Activated CD8-positive, alpha-beta memory T cell treated with anti-CD3 and anti-CD28 coated beads, Interleukin-2, amount 50 U/mL, for 48 hours (primary cell): ENCODE data around the gene MED29.

Source experiments
- DNase-seq: peaks from one replicate; pipeline ENCODE4 v3.0.0-alpha.2; 2020

MED29 gene

DNA sequence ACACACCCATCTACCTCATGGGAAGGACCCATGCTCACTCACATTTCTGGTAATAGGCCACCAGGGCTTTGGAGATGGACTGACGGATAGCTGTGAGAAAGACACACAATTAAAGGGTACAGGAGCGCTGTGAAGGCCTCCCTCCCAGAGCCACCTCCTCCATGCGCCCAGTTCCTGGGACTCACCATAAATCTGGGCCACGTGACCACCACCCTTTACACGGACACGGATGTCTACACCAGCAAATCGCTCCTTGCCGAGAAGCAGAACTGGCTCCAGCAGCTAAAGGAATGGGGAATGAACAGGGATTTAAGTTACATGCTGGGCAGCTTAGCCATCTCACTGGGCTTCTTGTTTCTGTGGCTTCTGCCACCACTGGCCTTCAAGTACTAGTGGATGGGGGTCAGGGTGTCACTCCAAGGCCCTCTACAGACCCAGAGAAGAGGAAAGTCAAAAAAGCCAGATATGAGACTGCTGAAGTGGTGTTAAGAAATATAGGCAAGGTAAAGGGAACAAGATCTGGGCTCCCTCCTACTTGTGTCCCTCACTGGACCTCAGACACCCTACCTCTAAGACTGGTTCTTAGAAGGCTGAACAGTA is 42.4 kb downstream of the MED29 start:
- DNase-seq = no peak

DNA sequence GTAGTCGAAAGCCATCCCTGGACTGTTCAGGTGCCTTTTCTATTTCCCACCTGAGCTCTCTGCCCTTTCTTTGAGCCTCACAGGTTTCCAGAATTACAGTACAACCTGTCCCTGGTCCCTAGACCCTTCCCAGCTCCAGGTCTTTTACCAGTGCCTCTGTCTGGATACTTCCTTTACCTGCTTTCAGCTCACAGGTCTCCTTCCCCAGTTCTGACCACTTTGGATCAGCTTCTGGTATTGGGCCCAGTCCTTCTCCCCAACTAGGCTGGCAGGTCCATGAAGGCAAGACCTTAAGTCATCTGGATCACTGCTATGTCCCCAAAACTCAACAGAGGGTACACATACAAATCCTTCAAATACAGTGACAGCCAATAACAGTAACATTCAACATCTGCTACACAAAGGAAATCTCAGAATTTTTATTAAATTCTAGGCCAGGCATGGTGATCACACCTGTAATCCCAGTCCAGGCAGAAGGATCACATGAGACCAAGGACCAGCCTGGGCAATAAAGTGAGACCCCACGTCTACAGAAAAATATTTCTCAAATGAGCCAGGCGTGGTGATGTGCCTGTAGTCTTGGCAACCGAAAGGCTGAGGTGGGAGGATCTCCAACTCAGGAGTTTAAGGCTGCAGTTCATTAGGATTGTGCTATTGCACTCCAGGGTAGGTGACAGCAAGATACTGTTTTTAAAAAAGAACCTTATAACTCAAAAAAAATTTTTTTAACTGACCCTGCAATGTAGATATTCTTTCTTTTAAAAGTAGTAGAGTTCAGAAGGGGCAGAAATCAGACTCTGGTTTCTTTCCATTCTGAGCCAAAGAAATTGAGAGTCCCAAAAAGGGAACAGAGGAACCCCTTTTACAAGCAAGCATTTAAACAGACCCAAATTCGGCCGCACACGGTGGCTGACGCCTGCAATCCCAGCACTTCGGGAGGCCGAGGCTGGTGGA is 43.2 kb downstream of the MED29 start:
- no peak for DNase-seq

DNA sequence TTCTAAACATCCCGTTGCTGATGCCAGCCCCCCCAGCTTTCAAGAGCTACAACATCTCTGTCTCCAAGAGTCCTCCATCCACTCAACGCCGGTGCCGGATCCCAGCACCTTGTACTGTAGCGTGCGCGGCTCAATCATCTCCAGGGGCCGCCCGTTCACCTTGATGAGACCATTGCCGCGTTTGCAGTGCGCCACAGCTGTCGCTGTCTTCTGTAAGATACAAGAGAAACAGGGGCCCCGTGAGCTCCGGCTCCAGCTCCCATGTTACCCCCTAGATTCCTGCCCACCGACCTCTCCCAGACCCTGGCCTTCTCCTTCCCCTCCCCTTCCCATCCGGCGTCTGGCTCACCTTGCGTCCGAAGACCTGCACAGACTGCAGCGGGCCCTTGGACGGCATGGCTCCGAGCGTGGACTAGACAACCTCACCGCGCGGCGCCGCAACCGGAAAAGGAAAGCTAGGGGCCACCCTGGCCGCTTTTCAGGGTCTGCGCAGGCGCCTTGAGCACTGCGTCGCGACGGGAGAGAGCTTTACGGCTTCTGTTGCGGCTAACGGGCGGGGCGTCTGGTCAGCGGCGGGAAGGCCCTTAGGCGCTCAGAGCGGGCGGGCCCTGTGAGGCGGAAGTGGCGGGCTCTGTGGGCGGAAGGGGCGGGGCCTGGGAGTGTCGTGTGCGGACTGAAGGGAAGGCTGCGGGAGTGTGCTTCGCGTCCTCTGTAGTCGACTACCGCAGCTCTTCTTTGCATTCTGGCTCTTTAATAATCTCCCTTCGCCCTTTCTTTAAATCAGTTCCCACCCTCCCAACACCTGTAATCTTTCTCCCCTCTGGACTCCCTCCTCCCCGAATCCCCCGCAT is 44.5 kb downstream of the MED29 start, which contains the start of gene RPS16:
Gene RPS16, minus strand, starts transcription at position 451 of the 851 bp plus-strand sequence. Its CDS starts 54 bp downstream, at position 397.
- DNase-seq = peak; percentile 99

DNA sequence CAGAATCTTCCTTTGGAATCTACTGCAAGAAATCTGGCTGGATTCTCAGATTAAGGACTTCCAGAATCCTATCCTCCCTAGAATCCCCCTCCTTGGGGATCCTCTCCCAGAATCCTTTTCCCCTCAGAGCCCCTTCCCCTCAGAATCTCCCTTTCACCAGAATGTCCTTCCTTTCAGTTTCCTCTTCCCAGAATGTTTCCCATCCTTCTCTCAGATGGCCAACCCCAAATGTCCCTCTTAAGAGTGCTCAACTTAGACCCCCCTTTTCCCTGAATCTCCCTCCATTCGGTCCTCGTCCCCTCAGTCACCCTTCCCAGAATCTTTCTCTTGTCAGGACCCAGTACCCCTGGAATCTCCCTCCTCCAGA is 45.2 kb downstream of the MED29 start:
- DNase-seq = no peak

DNA sequence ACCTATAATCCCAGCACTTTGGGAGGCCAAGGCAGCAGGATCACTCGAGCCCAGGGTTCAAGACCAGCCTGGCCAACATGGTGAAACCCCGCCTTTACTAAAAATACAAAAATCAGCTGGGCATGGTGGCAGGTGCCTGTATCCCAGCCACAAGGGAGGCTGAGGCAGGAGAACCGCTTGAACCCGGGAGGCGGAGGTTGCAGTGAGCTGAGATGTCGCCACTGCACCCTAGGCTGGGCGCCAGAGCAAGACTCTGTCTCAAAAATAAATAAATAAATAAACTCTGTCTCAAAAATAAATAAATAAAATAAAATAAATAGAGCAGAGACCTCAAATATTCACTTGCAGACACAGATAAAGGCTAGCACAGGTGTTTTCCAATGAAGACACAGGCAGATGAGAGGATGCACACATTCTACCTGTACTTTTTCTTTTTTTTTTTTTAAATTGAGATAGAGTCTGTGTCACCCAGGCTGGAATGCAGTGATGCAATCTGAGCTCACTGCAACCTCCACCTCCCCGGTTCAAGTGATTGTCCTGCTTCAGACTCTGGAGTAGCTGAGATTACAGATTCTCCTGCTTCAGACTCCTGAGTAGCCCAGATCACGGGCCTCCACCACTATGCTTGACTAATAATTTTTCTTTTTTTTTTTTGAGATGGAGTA is 47.2 kb downstream of the MED29 start:
- DNase-seq = no peak

DNA sequence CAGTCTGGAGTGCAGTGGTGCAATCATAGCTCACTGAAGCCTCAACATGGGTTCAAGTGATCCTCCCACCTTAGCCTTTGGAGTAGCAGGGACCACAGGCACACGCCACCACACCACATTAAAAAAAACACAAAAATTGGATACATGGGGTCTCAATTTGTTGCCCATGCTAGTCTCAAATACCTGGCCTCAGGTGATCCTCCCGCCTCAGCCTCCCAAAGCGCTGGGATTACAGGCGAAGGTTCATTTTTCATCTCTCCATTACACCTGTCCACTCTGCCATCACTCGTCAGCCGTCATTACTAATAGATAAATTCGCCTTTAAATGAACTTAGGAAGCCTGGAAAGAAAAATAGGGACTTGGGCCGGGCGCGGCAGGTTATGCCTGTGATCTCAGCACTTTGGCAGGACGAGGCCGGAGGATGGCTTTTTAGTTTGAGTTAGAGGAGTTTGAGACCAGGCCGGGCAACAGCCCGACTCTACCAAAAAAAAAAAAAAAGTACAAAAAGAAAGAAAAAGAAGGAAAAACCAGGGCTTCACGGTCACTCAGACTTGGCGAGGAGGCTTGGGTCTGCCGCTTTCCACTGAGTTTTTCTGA is 53.5 kb downstream of the MED29 start:
- DNase-seq = no peak

DNA sequence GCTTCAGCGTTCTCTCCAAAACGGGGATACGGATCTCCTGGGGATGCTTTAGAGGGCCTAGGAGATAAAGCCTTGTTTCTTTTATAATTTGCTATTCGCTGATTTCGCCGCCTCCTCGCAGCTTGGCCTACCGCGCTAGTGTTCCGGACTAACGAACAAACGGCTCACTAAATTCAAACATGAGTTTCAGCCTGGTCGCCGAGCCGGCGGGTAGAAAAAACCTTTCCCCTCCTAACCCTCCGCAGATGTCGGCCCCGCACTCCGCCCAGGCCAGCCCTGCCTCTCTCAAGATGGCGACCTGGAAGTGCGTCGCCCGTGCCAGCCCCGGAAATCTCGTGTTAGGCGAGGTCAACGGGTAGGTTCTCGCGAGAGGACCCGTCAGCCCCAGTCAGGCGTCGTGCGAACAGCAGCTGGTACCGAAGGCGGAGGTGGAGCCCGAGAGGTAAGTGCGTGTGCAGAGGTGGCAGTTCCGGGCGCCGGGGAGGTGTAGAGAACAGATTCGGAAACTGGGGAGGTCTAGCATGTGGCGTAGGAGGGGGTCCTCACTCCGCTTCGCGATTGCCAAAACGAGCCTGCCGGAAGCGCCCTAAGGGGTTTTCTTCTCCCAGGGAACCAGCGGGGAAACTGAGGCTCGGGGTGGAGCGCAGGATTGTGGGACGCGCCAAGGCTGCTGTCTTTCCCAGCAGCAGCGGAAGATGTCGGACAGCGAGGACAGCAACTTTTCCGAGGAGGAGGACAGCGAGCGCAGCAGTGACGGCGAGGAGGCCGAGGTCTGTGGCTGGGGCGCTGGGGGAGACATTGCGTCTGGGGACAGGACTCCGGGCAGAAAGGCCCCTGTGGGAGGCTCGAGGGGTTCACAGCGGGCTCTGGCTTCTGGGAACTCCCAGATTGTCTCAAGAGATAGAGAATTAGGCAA is 54.3 kb downstream of the MED29 start, which contains the start of gene SUPT5H:
Gene SUPT5H, plus strand, starts transcription at position 387 of the 916 bp plus-strand sequence. Its CDS starts 309 bp downstream, at position 696.
- peak; percentile 96 for DNase-seq

DNA sequence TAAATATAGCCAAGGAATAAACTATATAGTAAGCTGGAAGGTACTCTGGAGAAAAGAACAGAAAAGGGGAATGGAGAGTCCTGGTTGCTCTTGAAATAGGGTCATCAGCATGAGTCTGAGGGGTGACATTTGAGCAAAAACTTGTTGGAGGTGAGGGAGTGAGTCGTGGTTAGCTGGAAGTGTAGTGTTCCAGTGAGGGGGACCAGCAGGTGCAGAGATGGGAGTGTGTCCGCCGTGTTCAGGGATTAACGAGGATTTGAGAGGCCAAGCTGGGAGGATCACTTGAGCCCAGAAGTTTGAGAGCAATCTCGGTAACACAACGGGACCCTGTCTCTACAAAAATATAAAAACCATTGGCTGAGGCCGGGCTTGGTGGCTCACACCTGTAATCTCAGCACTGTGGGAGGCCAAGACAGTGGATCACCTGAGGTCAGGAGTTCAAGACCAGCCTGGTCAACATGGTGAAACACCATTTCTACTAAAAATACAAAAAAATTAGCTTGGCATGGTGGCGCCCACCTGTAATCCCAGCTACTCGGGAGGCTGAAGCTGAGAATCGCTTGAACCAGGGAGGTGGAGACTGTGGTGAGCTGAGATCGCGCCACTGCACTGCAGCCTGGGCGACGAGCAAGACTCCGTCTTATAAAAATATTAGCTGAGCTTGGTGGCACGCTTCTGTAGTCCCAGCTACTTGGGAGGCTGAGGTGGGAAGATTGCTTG is 55.3 kb downstream of the MED29 start:
- no peak for DNase-seq

DNA sequence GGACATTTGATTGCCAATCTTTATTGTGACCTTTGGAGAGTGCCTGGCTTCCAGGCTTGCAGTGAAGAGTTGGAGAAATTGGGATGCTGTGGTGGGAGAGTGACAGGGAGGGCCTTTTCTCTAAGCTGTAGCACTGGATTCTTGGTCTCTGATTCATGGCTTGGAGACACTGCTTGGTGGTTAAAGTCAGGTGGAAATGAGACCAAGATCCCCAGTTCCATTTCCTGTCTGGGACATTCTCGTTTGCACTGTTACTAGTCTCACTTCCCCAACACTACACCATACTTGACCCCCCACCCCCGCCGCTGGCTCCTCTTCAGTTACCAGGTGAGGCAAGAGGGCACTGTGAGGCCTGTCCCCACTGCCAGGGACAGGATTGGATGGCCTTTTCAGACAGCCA is 57.1 kb downstream of the MED29 start:
- no peak for DNase-seq

DNA sequence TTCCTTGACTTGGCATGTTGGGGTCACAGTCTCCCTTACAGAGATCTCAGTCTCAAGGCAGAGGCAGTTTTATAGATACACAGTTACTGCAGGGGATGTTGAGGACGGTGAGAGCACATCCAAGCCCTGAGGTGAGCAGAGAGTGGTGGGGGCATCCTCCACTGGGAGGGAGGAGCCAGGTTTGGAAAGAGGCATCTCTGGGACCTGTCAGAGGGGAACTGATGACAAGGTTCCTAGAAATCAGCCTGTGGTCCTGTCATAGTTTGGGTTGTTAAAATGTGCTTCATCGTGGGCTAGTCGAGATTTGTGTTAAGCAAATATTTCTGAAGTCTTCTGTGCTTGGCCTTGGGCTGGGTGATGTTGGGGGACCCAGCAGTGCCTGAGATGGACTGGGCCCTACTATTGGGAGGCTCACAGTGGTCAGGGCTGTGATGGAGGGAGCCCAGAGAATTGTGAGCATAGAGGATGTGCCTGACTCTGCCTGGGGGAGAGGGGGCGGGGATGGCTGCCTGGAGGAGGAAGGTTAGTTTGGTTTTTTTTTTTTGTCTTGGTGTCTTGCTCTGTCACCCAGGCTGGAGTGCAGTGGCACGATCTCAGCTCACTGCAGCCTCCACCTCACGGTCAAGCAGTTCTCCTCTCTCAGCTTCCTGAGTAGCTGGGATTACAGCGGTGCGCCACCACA is 58.1 kb downstream of the MED29 start:
- DNase-seq = no peak
